ENCODE data around the gene OLFM1.
"Not testable (repeated sequence)": the region's sequence is repeated elsewhere in the genome, so short reads cannot be mapped to it uniquely, and the experiment has no call there.

The OLFM1 gene

GRCh38 chr9:135108831-135109510, 21.5 kb downstream of the OLFM1 start:
- DNase-seq = no peak

- DNase-seq = no peak
Measured at GRCh38 chr9:135109650-135110049, 22.2 kb downstream of the OLFM1 start.

- no peak for DNase-seq
Measured at GRCh38 chr9:135110416-135110815, 22.9 kb downstream of the OLFM1 start.

GRCh38 chr9:135111600-135111999, 24.1 kb downstream of the OLFM1 start:
- DNase-seq = not testable (repeated sequence)

GRCh38 chr9:135116371-135116770, 28.9 kb downstream of the OLFM1 start:
- no peak for DNase-seq

- no peak for DNase-seq
Measured at GRCh38 chr9:135116881-135117280, 29.4 kb downstream of the OLFM1 start.

GRCh38 chr9:135117281-135117680, 29.8 kb downstream of the OLFM1 start:
- no peak for DNase-seq

GRCh38 chr9:135119496-135120064, 32.1 kb downstream of the OLFM1 start:
- no peak for DNase-seq

GRCh38 chr9:135120249-135120648, 32.8 kb downstream of the OLFM1 start:
- no peak for DNase-seq

GRCh38 chr9:135122316-135122715, 34.8 kb downstream of the OLFM1 start:
- no peak for DNase-seq

GRCh38 chr9:135123126-135123772, 35.8 kb downstream of the OLFM1 start:
- no peak for DNase-seq

- DNase-seq = no peak
Measured at GRCh38 chr9:135123773-135124134, 36.3 kb downstream of the OLFM1 start.

- DNase-seq = no peak
Measured at GRCh38 chr9:135126451-135127187, 39.2 kb downstream of the OLFM1 start.

GRCh38 chr9:135127718-135128670, 40.5 kb downstream of the OLFM1 start:
- DNase-seq = no peak

- DNase-seq = no peak
Measured at GRCh38 chr9:135129137-135129695, 41.7 kb downstream of the OLFM1 start.

- DNase-seq = peak; percentile 20
Measured at GRCh38 chr9:135130207-135130976, 42.9 kb downstream of the OLFM1 start.

GRCh38 chr9:135131488-135131887, 44.0 kb downstream of the OLFM1 start:
- DNase-seq = no peak

- DNase-seq = no peak
Measured at GRCh38 chr9:135132008-135132407, 44.5 kb downstream of the OLFM1 start.

- DNase-seq = no peak
Measured at GRCh38 chr9:135134268-135135022, 47.0 kb downstream of the OLFM1 start.

GRCh38 chr9:135135171-135135928, 47.9 kb downstream of the OLFM1 start:
- DNase-seq = no peak
